GM12878 (cell line): ENCODE data around the gene UBE2Z.

Source experiments
- BCL11A ChIP-seq: IDR thresholded peaks from 2 replicates; pipeline ENCODE4 v1.6.1; 2011; ENCODE audit warnings: low read depth, low read length
- EZH2 ChIP-seq: IDR thresholded peaks from 2 replicates; pipeline ENCODE4 v1.6.1; 2012; ENCODE audit warnings: low read depth, mild to moderate bottlenecking, control low read depth, inconsistent platforms, low read length, borderline replicate concordance; ENCODE audit not compliant: control insufficient read depth
- FOXM1 ChIP-seq: IDR thresholded peaks from 2 replicates; pipeline ENCODE4 v1.6.1; 2012; ENCODE audit warnings: low read depth, mild to moderate bottlenecking, inconsistent platforms, low read length, moderate library complexity
- HDAC6 ChIP-seq: fragments of 200-600 bp; sonication (generic); IDR thresholded peaks from one replicate; pipeline ENCODE4 v1.8.0; 2017; ENCODE audit warnings: antibody characterized with exemption; ENCODE audit not compliant: unreplicated experiment
- TF ChIP-seq, protein P1 (sequence below): fragments of 150-350 bp; IDR thresholded peaks from 2 replicates; pipeline ENCODE4 v1.6.1; 2016; ENCODE audit warnings: low read depth, low read length

DNA sequence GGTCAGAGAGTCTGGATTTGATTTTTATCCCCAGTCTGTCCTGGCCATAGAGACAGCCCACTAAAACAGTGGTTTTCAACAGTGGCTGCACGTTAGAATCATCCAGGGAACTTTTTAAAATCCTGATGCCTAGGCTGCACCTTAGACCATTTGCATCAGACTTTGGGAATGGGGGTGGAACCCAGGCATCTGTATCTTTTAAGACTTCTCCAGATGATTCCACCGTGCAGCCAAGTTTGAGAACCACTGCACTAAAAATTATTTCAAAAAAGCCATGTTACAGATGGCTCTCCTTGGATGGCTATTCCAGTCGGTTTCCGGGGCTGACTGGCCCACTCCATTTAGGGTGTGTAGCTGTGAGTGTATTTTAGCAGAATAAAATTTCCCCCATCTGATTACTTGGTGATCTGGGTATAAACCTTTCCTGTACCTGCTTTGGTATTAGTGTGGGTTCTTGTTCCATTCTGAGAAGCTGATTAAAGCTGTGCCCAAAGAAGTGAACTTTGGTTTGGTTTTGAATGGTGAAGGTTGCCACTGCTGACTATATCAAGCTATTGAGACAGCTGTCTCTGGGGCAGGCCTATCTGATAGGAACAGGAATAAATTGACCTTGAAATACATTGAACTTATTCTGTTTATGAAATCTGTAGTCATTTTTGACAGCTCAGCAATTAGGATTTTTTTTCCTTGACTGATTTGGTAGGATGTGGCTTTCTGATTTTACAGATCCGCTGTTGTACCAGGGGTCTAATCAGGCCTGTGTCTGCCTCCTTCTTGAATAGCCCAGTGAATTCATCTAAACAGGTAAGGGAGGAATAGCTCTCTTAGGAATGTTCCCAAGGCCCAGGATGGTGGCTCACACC is 14.3 kb upstream of the UBE2Z start:
- no peak for TF ChIP-seq EZH2
- TF ChIP-seq BCL11A = no peak
- TF ChIP-seq HDAC6 = no peak
- no peak for TF ChIP-seq FOXM1
- TF ChIP-seq, protein P1, sequence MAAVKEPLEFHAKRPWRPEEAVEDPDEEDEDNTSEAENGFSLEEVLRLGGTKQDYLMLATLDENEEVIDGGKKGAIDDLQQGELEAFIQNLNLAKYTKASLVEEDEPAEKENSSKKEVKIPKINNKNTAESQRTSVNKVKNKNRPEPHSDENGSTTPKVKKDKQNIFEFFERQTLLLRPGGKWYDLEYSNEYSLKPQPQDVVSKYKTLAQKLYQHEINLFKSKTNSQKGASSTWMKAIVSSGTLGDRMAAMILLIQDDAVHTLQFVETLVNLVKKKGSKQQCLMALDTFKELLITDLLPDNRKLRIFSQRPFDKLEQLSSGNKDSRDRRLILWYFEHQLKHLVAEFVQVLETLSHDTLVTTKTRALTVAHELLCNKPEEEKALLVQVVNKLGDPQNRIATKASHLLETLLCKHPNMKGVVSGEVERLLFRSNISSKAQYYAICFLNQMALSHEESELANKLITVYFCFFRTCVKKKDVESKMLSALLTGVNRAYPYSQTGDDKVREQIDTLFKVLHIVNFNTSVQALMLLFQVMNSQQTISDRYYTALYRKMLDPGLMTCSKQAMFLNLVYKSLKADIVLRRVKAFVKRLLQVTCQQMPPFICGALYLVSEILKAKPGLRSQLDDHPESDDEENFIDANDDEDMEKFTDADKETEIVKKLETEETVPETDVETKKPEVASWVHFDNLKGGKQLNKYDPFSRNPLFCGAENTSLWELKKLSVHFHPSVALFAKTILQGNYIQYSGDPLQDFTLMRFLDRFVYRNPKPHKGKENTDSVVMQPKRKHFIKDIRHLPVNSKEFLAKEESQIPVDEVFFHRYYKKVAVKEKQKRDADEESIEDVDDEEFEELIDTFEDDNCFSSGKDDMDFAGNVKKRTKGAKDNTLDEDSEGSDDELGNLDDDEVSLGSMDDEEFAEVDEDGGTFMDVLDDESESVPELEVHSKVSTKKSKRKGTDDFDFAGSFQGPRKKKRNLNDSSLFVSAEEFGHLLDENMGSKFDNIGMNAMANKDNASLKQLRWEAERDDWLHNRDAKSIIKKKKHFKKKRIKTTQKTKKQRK = no peak
